ENCODE measurements around the gene KRT75. TPM values are rescaled to one million over a fixed set of nuclear protein-coding genes. Genes with fewer than 3 reads are reported as not detected.

The KRT75 gene
- polyA plus RNA-seq, 1 donor (not counting 4 experiments of a cell fraction or from before 2014, with no cell fraction given) = 59.4 TPM

- H3K9me1 ChIP-seq (ENCODE audit: control insufficient read depth, extremely low read depth, insufficient read depth, low read length) = no peaks in the 10 kb centered on the region
- peaks cover 2% of the 10 kb centered on the region for H3K79me2 ChIP-seq (ENCODE audit: control insufficient read depth, insufficient read depth, low read length)
- peak overlapping the region in 2 of 3 experiments; percentile 23 for H3K4me3 ChIP-seq (ENCODE audit: control insufficient read depth in 2 of 3, extremely low read depth in 1 of 3, insufficient read depth in 2 of 3, low read depth in 1 of 3, low read length in 3 of 3)
- peaks cover 0 to 2% of the 10 kb centered on the region in 2 experiments for H3K36me3 ChIP-seq (ENCODE audit: control insufficient read depth in 2 of 2, extremely low read depth in 1 of 2, insufficient read depth in 2 of 2, low read length in 2 of 2)
- no peak for DNase-seq (ENCODE audit: low read depth, low spot score)
- no peak overlapping the region for H2AFZ ChIP-seq (ENCODE audit: control insufficient read depth, low read length)
- H3K9ac ChIP-seq (ENCODE audit: control insufficient read depth, extremely low read depth, insufficient read depth, low read length) = peak overlapping the region; percentile 67
- FAIRE-seq = peak; percentile 82
- no peaks in the 10 kb centered on the region for H3K9me3 ChIP-seq (ENCODE audit: control insufficient read depth, low read depth, low read length)
- dilution Hi-C loops (cut with MboI; ENCODE audit: extremely low pct_ligation_motif_present, low sequenced_read_pairs) = no loop called here
- peak overlapping the region; percentile 89 for H3K27ac ChIP-seq (ENCODE audit: control insufficient read depth, insufficient read depth, low read length)
- no peaks in the 10 kb centered on the region for H3K27me3 ChIP-seq (ENCODE audit: control insufficient read depth, extremely low read depth, insufficient read depth, low read length)
- no peaks in the 10 kb centered on the region for H4K20me1 ChIP-seq (ENCODE audit: control insufficient read depth, extremely low read depth, insufficient read depth, low read length)
- TF ChIP-seq, protein P1, sequence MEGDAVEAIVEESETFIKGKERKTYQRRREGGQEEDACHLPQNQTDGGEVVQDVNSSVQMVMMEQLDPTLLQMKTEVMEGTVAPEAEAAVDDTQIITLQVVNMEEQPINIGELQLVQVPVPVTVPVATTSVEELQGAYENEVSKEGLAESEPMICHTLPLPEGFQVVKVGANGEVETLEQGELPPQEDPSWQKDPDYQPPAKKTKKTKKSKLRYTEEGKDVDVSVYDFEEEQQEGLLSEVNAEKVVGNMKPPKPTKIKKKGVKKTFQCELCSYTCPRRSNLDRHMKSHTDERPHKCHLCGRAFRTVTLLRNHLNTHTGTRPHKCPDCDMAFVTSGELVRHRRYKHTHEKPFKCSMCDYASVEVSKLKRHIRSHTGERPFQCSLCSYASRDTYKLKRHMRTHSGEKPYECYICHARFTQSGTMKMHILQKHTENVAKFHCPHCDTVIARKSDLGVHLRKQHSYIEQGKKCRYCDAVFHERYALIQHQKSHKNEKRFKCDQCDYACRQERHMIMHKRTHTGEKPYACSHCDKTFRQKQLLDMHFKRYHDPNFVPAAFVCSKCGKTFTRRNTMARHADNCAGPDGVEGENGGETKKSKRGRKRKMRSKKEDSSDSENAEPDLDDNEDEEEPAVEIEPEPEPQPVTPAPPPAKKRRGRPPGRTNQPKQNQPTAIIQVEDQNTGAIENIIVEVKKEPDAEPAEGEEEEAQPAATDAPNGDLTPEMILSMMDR (optimal IDR thresholded peaks at IDR 0.05 in 1 of 3, IDR thresholded peaks at IDR 0.05 in 1 of 3, conservative IDR thresholded peaks at IDR 0.05 in 1 of 3; ENCODE audit: extremely low read depth in 1 of 3, insufficient read depth in 2 of 3, low read length in 3 of 3) = no peak
- TF ChIP-seq EZH2 (IDR thresholded peaks at IDR 0.05; ENCODE audit: low read length) = no peak
- peak overlapping the region; percentile 65 for H3K4me2 ChIP-seq (ENCODE audit: control insufficient read depth, extremely low read depth, insufficient read depth, low read depth, low read length)
- H3K4me1 ChIP-seq (ENCODE audit: control insufficient read depth, extremely low read depth, insufficient read depth, low read length) = peaks cover 80% of the 10 kb centered on the region
These were observed 2.8 kb upstream of the KRT75 start for GRCh38 chr12:52436828-52437474.

GRCh38 chr12:52436000-52436827 lies 2.0 kb upstream of the KRT75 start:
- Histone ChIP-seq H3K79me2 (ENCODE audit: control insufficient read depth, insufficient read depth, low read length) (peaks cover 2% of the 10 kb centered on the region), H3K9me3 (ENCODE audit: control insufficient read depth, low read depth, low read length) (no peaks in the 10 kb centered on the region), H2AFZ (ENCODE audit: control insufficient read depth, low read length) (no peak overlapping the region), H3K27me3 (ENCODE audit: control insufficient read depth, extremely low read depth, insufficient read depth, low read length) (no peaks in the 10 kb centered on the region), H3K4me3 (ENCODE audit: control insufficient read depth in 2 of 3, extremely low read depth in 1 of 3, insufficient read depth in 2 of 3, low read depth in 1 of 3, low read length in 3 of 3) (peak overlapping the region; percentile 1 to 23 (median 23)), H3K36me3 (ENCODE audit: control insufficient read depth in 2 of 2, extremely low read depth in 1 of 2, insufficient read depth in 2 of 2, low read length in 2 of 2) (peaks cover 0 to 2% of the 10 kb centered on the region in 2 experiments), H3K4me2 (ENCODE audit: control insufficient read depth, extremely low read depth, insufficient read depth, low read depth, low read length) (peak overlapping the region; percentile 65), H3K27ac (ENCODE audit: control insufficient read depth, insufficient read depth, low read length) (peak overlapping the region; percentile 89), H4K20me1 (ENCODE audit: control insufficient read depth, extremely low read depth, insufficient read depth, low read length) (no peaks in the 10 kb centered on the region), H3K9me1 (ENCODE audit: control insufficient read depth, extremely low read depth, insufficient read depth, low read length) (no peaks in the 10 kb centered on the region), H3K9ac (ENCODE audit: control insufficient read depth, extremely low read depth, insufficient read depth, low read length) (peak overlapping the region; percentile 67), H3K4me1 (ENCODE audit: control insufficient read depth, extremely low read depth, insufficient read depth, low read length) (peaks cover 73% of the 10 kb centered on the region)
- dilution Hi-C loops (cut with MboI; ENCODE audit: extremely low pct_ligation_motif_present, low sequenced_read_pairs) = no loop called here
- DNase-seq (ENCODE audit: low read depth, low spot score) = no peak
- FAIRE-seq = peak; percentile 98
- no peak for TF ChIP-seq EZH2 (IDR thresholded peaks at IDR 0.05; ENCODE audit: low read length)
